PFSK-1 (cell line): ENCODE results near the gene BTAF1.

Experiments
- FOXP2 ChIP-seq: optimal IDR thresholded peaks from 2 replicates; pipeline ENCODE3; 2011; ENCODE audit warnings: borderline replicate concordance, control low read depth, inconsistent platforms; ENCODE audit not compliant: insufficient read depth; ENCODE audit errors: extremely low read length, extremely low read depth
- POLR2AphosphoS5 ChIP-seq: IDR thresholded peaks from 2 replicates; pipeline ENCODE4 v1.6.1; 2012; ENCODE audit warnings: low read depth, mild to moderate bottlenecking, control low read depth, low read length, moderate library complexity
- SIN3A ChIP-seq: IDR thresholded peaks from 2 replicates; pipeline ENCODE4 v1.6.1; 2012; ENCODE audit warnings: mild to moderate bottlenecking, low read length, moderate library complexity, borderline replicate concordance; ENCODE audit not compliant: insufficient read depth
- TAF1 ChIP-seq: IDR thresholded peaks from 2 replicates; pipeline ENCODE4 v1.6.1; 2012; ENCODE audit warnings: low read length, control low read depth, borderline replicate concordance; ENCODE audit not compliant: insufficient read depth
- TF ChIP-seq, protein P1 (sequence below), 2 experiments: IDR thresholded peaks; 2 replicates each; pipeline versions ENCODE4 v1.6.1 to v1.8.0; 2011 to 2012; ENCODE audit warnings: low read depth in 2 of 2, low read length in 2 of 2, control low read depth in 1 of 2, inconsistent platforms in 1 of 2, mild to moderate bottlenecking in 1 of 2, moderate library complexity in 1 of 2; ENCODE audit not compliant: insufficient read depth in 1 of 2

DNA sequence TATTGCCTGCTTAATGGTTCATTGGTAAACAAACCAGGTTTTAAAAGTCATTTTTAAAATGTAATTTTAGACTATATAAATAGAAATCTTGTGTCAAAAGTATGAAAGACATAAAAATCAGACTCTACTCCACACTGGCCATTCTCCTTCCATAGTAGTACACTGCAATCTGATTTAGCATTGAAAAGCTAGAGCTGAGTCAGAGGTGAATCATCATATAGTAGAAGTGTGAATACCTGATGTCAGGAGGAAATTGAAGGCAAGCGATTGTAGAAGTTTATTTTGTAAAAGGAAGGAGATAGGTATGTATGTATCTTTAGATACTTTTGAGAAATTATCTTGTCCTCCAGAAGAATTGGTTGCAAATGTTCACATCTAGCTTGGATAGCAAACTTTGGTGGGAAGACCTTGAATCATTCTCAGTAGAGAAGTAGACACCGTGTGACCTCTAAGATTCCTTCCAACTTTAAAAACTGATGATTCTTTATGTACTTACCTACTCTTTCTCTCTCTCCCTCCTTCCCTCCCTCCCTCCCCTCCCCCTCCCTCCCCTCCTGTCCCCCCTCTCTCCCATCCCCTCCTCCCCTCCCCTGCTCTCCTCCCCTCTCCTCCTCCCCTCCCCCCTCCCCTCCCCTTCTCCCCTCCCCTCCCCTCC lies 88.1 kb downstream of the BTAF1 start:
- TF ChIP-seq TAF1 (no peak), SIN3A (no peak), POLR2AphosphoS5 (no peak), FOXP2 (no peak)
- TF ChIP-seq, protein P1, sequence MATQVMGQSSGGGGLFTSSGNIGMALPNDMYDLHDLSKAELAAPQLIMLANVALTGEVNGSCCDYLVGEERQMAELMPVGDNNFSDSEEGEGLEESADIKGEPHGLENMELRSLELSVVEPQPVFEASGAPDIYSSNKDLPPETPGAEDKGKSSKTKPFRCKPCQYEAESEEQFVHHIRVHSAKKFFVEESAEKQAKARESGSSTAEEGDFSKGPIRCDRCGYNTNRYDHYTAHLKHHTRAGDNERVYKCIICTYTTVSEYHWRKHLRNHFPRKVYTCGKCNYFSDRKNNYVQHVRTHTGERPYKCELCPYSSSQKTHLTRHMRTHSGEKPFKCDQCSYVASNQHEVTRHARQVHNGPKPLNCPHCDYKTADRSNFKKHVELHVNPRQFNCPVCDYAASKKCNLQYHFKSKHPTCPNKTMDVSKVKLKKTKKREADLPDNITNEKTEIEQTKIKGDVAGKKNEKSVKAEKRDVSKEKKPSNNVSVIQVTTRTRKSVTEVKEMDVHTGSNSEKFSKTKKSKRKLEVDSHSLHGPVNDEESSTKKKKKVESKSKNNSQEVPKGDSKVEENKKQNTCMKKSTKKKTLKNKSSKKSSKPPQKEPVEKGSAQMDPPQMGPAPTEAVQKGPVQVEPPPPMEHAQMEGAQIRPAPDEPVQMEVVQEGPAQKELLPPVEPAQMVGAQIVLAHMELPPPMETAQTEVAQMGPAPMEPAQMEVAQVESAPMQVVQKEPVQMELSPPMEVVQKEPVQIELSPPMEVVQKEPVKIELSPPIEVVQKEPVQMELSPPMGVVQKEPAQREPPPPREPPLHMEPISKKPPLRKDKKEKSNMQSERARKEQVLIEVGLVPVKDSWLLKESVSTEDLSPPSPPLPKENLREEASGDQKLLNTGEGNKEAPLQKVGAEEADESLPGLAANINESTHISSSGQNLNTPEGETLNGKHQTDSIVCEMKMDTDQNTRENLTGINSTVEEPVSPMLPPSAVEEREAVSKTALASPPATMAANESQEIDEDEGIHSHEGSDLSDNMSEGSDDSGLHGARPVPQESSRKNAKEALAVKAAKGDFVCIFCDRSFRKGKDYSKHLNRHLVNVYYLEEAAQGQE (IDR thresholded peaks at IDR 0.05; ENCODE audit: insufficient read depth in 1 of 2, low read depth in 2 of 2, low read length in 2 of 2), result no peak
